Measurements from ENCODE around the gene SULF2.

- TF ChIP-seq CTCF (IDR thresholded peaks at IDR 0.05; ENCODE audit: low read depth, low read length, missing input control) (no peak), SP1 (IDR thresholded peaks at IDR 0.05) (no peak), REST (IDR thresholded peaks at IDR 0.05) (no peak), MAX (IDR thresholded peaks at IDR 0.05) (no peak), RAD21 (IDR thresholded peaks at IDR 0.05) (no peak), ATF3 (IDR thresholded peaks at IDR 0.05) (no peak), NR2F2 (IDR thresholded peaks at IDR 0.05) (no peak), JUND (IDR thresholded peaks at IDR 0.05) (no peak), GABPA (IDR thresholded peaks at IDR 0.05 in 1 of 2, conservative IDR thresholded peaks at IDR 0.05 in 1 of 2) (no peak), YY1 (IDR thresholded peaks at IDR 0.05) (no peak)
Observed at GRCh38 chr20:47656318-47656717, 129.0 kb downstream of the SULF2 start.
